Retinal pigment epithelial cell (primary cell): Measurements from ENCODE around the gene PI4K2A.
"Not testable (repeated sequence)": the region's sequence is repeated elsewhere in the genome, so short reads cannot be mapped to it uniquely, and the experiment has no call there.

Experiments
- DNase-seq: peaks from one replicate; pipeline ENCODE4 v3.0.0-alpha.2; 2010; ENCODE audit warnings: low read depth
- H3K4me3 ChIP-seq: 2 replicates; pipeline ENCODE4 v1.5.1; 2011; ENCODE audit warnings: mild to moderate bottlenecking, low read length, control low read depth, moderate library complexity
- TF ChIP-seq, protein P1 (sequence below): conservative IDR thresholded peaks from 2 replicates; pipeline ENCODE4 v1.5.1; 2011; ENCODE audit warnings: low read depth, low read length, control low read depth, inconsistent platforms

The PI4K2A gene

DNA sequence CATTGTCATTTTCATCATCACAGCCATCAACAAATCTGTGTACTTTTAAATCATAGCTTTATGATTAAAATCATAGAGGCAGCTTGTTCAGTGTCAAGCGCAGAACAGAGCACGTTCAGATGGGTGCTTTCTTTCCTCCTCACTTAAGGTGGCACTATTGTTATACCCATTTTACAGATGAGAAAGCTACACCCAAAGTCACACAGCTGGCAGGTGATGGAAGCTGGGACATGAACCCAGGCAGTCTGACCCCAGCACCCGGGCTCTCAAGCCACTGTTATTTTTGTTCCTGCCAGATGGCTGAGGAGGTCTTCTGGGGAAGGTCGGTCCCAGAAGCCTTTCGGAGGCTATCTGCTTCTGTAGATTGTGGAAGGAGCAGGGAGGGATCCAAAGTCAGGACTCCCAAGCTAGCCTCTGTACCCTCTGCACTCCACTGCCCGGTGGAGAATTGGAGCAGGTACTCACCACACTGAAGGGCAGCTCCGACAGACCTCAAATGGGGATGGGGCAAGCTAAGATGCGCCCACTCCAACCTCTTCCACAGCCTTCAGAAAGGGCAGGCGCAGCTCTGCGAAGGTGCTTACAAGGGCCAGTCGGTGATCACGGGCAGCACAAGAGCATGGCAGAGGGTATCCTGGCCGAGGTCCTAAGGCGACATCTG is 46.0 kb downstream of the PI4K2A start:
- TF ChIP-seq, protein P1, sequence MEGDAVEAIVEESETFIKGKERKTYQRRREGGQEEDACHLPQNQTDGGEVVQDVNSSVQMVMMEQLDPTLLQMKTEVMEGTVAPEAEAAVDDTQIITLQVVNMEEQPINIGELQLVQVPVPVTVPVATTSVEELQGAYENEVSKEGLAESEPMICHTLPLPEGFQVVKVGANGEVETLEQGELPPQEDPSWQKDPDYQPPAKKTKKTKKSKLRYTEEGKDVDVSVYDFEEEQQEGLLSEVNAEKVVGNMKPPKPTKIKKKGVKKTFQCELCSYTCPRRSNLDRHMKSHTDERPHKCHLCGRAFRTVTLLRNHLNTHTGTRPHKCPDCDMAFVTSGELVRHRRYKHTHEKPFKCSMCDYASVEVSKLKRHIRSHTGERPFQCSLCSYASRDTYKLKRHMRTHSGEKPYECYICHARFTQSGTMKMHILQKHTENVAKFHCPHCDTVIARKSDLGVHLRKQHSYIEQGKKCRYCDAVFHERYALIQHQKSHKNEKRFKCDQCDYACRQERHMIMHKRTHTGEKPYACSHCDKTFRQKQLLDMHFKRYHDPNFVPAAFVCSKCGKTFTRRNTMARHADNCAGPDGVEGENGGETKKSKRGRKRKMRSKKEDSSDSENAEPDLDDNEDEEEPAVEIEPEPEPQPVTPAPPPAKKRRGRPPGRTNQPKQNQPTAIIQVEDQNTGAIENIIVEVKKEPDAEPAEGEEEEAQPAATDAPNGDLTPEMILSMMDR, result no peak
- DNase-seq, result no peak
- peak overlapping the region; percentile 87 for H3K4me3 ChIP-seq

DNA sequence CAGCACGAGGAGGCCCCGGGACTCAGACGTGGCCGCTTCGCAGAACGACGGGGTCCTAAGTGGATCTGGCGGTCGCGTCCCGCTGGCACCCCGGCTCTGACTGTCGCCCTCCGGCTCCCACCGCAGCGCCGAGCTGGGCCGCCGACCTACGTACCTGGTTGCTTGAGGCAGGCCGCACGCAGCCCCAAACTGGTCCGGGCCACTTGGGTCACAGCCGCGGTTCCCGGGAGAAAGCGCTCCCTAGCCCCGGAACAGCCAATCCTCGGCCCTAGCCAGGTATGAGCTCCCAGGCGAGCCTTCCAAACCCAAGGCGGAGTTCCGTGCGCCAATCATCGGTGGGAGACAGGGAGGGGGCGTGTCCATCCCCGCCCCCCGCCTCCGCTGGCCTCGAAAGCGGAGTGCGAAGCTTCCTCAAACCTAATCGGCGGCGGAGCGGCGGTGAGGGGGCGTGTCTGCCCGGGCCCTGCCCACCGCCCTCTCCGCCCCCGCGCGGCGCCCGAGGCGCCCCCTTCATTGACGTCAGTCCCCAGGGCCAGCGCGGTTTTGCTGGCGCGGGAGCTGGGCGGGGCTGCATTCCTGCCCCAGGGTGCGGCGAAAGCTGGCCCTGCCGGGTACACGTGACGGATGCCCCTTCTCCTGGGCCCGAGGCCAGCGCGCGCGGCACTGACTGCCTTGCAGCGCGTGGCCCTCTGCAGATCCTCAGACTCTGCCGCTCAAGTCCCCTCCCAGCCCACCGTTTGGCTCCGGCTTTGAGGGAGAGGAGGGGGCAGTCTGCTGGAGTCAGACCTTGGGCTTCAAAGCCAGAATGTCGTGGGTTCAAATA is 46.7 kb downstream of the PI4K2A start, which contains the start of gene AVPI1:
Gene AVPI1 (minus strand): TSS at position 280 of the 823 bp plus-strand sequence. CDS start 7,336 bp downstream, outside the sequence.
- DNase-seq, result peak; percentile 95
- TF ChIP-seq, protein P1, result no peak
- H3K4me3 ChIP-seq, result peak within 1 kb of the TSS; percentile 87

DNA sequence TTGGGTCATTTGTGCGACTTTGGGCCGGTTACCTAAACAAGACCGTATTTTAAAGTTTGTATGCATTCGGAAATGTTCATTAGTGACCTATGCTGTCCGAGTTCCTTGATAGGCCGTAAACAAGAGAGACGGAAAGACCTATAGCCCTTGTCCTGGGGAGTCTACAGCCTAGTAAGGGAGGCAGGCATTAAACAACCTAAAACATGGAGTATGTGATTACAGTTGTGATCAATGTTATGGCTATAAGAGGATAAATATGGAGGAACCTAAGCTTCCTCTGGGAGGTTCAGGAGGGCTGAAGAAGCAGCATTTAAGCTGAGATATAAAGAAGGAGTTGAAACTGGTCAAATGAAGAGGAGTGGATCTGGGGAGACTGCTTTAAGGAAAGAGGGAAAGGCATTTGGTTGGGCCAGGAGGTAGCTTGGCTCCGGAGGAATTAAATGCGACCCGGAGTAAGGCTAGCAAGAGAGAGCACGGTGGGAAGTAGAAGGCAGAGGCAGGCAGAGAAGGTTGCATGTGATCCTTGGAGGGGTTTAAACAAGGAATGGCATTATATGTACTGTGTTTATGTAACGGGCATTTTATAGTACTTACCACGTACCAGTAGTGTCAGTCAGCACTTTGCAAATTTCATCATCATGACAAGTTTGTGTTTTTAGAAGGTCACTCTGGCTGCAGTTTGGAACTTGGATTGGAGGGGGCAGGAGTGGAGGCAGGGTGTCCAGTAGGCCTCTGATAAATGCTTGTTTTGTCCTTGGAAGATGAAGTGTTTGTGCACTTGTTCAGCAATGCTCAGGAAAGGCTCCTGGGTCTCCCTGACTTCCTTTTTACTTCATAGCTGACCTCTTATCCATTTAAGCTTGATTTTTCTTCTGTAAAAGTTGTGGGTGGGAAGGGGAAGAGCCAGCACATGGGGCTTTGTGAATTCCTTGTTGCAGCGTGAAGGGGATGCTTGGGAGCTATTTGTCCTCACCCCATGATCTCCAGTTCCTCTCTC is 47.6 kb downstream of the PI4K2A start:
- peak overlapping the region; percentile 1 for H3K4me3 ChIP-seq
- peak; percentile 95 for DNase-seq
- TF ChIP-seq, protein P1, result no peak

DNA sequence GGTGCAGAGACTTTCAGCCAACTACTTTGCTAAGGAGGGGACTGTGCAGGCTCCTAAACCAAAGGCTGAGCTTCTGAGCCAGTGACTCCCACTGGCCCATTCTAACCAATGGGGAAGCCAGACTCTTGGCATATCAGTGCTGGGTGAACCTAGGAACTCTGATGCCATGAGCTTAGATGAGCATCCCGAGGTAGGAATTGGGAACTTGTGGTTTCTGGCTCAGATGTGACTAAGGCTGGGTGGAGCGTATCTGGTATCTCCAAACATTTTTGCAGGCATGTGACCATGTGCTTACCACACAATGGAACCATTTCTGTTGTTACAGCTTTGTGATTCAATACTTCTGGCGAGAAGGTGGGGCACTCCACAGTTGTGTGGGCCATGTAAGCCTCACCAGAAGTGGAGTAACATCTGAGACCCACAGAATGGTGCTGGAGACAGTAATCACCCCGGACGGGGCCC is 49.1 kb downstream of the PI4K2A start:
- TF ChIP-seq, protein P1, result no peak
- H3K4me3 ChIP-seq, result no peak overlapping the region
- DNase-seq, result peak; percentile 99

DNA sequence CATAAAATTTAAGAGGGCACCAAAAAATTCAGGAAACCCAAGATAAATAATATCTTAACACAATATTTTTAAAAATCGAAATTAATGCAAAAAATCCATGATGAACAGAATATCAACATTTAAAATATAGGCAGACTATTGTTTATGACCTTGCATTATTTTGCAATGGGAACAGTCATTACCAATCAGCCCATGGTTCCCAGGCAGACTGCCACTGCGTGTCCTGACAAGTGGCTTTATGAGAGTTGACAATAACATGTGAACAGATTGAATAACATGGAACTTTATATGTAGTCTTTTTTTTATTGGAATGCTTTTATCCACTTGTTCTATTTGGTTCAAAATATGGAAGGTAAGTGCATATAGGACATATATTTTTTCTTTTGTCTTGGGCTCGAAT is 49.7 kb downstream of the PI4K2A start:
- no peak for DNase-seq
- TF ChIP-seq, protein P1, result no peak
- H3K4me3 ChIP-seq, result no peak overlapping the region

DNA sequence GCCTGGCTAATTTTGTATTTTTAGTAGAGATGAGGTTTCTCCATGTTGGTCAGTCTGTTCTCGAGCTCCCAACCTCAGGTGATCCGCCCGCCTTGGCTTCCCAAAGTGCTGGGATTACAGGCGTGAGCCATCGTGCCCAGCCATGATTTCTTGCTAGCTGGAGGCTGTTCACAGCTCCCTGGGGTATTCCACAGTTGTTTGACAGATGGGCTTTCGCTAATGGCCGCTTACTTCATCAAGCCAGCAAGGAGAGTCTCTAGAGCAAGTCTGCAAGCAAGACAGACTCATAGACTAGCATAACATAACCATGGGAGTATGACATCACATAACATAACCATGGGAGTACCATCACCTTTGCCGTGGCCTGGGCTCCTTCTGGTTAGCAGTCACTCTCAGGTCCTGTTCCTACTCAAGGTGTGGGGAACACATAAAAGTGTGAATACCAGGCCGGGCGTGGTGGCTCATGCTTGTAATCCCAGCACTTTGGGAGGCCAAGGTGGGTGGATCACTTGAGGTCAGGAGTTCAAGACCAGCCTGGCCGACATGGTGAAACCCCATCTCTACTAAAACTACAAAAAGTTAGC is 57.7 kb downstream of the PI4K2A start:
- not testable (repeated sequence) for H3K4me3 ChIP-seq, DNase-seq
